GM12878 (cell line): Measurements from ENCODE around the gene KCTD16. TPM values are rescaled to one million over a fixed set of nuclear protein-coding genes. Genes with fewer than 3 reads are reported as not detected.

Experiments used
- ATAC-seq: fragments of 200-7000 bp; cut with Tn5 transposase; 3 replicates; pipeline ENCODE4 v1.9.1; 2020; ENCODE audit warnings: mild to moderate bottlenecking, moderate library complexity
- BruUV-seq: library from RNA; stranded (reverse); fragments of 400-500 nt; replicated peaks from 2 replicates; lab custom pipeline; 2021; lab: Mats Ljungman, UMichigan
- CTCF ChIA-PET: fragments of 300-600 bp; sonication (Branson Sonifier 250); formaldehyde crosslinking; extraction: SDS; loops from one replicate; lab custom pipeline; 2021; ENCODE audit warnings: inconsistent platforms; lab: Yijun Ruan, JAX
- POLR2A ChIA-PET: fragments of 350-600 bp; formaldehyde crosslinking; extraction: SDS; loops from one replicate; lab custom pipeline; 2021; ENCODE audit warnings: inconsistent platforms; lab: Charles Lee
- RAD21 ChIA-PET: fragments of 300-600 bp; sonication (Branson Sonifier 250); formaldehyde crosslinking; loops from one replicate; lab custom pipeline; 2023; ENCODE audit warnings: antibody characterized with exemption; ENCODE audit not compliant: unreplicated experiment; lab: Charles Lee
- SMC1A ChIA-PET: fragments of 300-600 bp; sonication (Branson Sonifier 250); formaldehyde crosslinking; loops from one replicate; lab custom pipeline; 2023; ENCODE audit not compliant: unreplicated experiment, uncharacterized antibody; lab: Charles Lee
- DNase-seq: peaks from one replicate; pipeline ENCODE4 v3.0.0-alpha.2; 2011; ENCODE audit warnings: low read depth, low spot score
- FAIRE-seq: peaks from 3 replicates; lab custom pipeline; 2011; peaks lifted over from hg19 to GRCh38; lab: Jason Lieb, UNC
- H2AFZ ChIP-seq: 2 replicates; pipeline ENCODE4 v1.6.0; 2011; ENCODE audit warnings: low read depth, low read length, control low read depth; ENCODE audit not compliant: control insufficient read depth
- H3K27ac ChIP-seq: 2 replicates; pipeline ENCODE4 v1.5.1; 2011; ENCODE audit warnings: control low read depth; ENCODE audit not compliant: control insufficient read depth, insufficient read depth
- H3K27me3 ChIP-seq, 2 experiments: replicated peaks in 1 of 2; 2 replicates each; pipeline versions ENCODE4 v1.6.0 to v1.6.1; 2011; ENCODE audit warnings: low read length in 1 of 2; ENCODE audit not compliant: control insufficient read depth in 2 of 2, insufficient read depth in 2 of 2
- H3K36me3 ChIP-seq, 2 experiments: 2 replicates each; pipeline ENCODE4 v1.5.1; 2011; ENCODE audit warnings: low read length in 1 of 2; ENCODE audit not compliant: control insufficient read depth in 2 of 2, insufficient read depth in 2 of 2
- H3K4me1 ChIP-seq: 2 replicates; pipeline ENCODE4 v1.6.1; 2011; ENCODE audit warnings: mild to moderate bottlenecking, low read length, moderate library complexity, mixed read lengths; ENCODE audit not compliant: control insufficient read depth, insufficient read depth
- H3K4me2 ChIP-seq: 2 replicates; pipeline ENCODE4 v1.6.0; 2011; ENCODE audit warnings: control low read depth; ENCODE audit not compliant: control insufficient read depth, insufficient read depth
- H3K4me3 ChIP-seq: fragments of 200-600 bp; sonication (generic); 2 replicates; pipeline ENCODE4 v1.5.1; 2016
- H3K79me2 ChIP-seq: 2 replicates; pipeline ENCODE4 v1.6.0; 2011; ENCODE audit warnings: low read length; ENCODE audit not compliant: control insufficient read depth, insufficient read depth
- H3K9ac ChIP-seq: 2 replicates; pipeline ENCODE4 v1.8.0; 2011; ENCODE audit warnings: low read length, control low read depth, mixed read lengths; ENCODE audit not compliant: control insufficient read depth, insufficient read depth
- H3K9me3 ChIP-seq: replicated peaks from 3 replicates; pipeline ENCODE4 v1.5.1; 2011; ENCODE audit warnings: mild to moderate bottlenecking, low read length; ENCODE audit not compliant: control insufficient read depth, insufficient read depth
- H4K20me1 ChIP-seq: 2 replicates; pipeline ENCODE4 v1.6.0; 2011; ENCODE audit not compliant: control insufficient read depth, insufficient read depth
- CTCF ChIP-seq, 3 experiments: IDR thresholded peaks in 2 of 3; conservative IDR thresholded peaks in 1 of 3; 2 replicates each; pipeline ENCODE4 v1.5.1; 2011; ENCODE audit warnings: low read depth in 3 of 3, low read length in 3 of 3, mild to moderate bottlenecking in 3 of 3, control low read depth in 2 of 3, moderate library complexity in 2 of 3, inconsistent platforms in 1 of 3, mixed read lengths in 1 of 3; ENCODE audit not compliant: control insufficient read depth in 2 of 3, insufficient read depth in 1 of 3; ENCODE audit errors: extremely low read depth in 1 of 3
- DPF2 ChIP-seq: fragments of 450-650 bp; IDR thresholded peaks from 2 replicates; pipeline ENCODE4 v1.6.1; 2017; ENCODE audit warnings: mild to moderate bottlenecking
- E2F4 ChIP-seq: IDR thresholded peaks from 2 replicates; pipeline ENCODE4 v1.6.1; 2012; ENCODE audit warnings: low read depth, low read length, improper control_type of control experiment
- EGR1 ChIP-seq, 2 experiments: IDR thresholded peaks; 1 replicate in 1 of 2; 2 replicates in 1 of 2; pipeline ENCODE4 v1.6.1; 2011 to 2012; ENCODE audit warnings: low read depth in 2 of 2, low read length in 2 of 2, borderline replicate concordance in 1 of 2, mild to moderate bottlenecking in 1 of 2, moderate library complexity in 1 of 2
- EP300 ChIP-seq, 2 experiments: fragments of 150-350 bp in 1 of 2; IDR thresholded peaks; 2 replicates each; pipeline ENCODE4 v1.6.1; 2011 to 2012; ENCODE audit warnings: low read depth in 2 of 2, low read length in 2 of 2, borderline replicate concordance in 1 of 2, improper control_type of control experiment in 1 of 2, inconsistent platforms in 1 of 2; ENCODE audit not compliant: control insufficient read depth in 1 of 2
- MTA3 ChIP-seq: IDR thresholded peaks from 2 replicates; pipeline ENCODE4 v1.6.1; 2012; ENCODE audit warnings: low read length, inconsistent platforms, borderline replicate concordance
- PAX8 ChIP-seq: fragments of 450-650 bp; IDR thresholded peaks from 2 replicates; pipeline ENCODE4 v1.6.1; 2017; ENCODE audit warnings: mild to moderate bottlenecking, moderate library complexity
- POLR2A ChIP-seq: IDR thresholded peaks from 2 replicates; pipeline ENCODE4 v1.6.1; 2011; ENCODE audit warnings: low read depth, mild to moderate bottlenecking, low read length
- RAD21 ChIP-seq: IDR thresholded peaks from 2 replicates; pipeline ENCODE4 v1.6.1; 2011; ENCODE audit warnings: mild to moderate bottlenecking, low read depth, low read length, moderate library complexity; ENCODE audit not compliant: insufficient read depth
- TCF12 ChIP-seq: IDR thresholded peaks from 2 replicates; pipeline ENCODE4 v1.6.1; 2011; ENCODE audit warnings: low read depth, mild to moderate bottlenecking, low read length
- ZBTB40 ChIP-seq: fragments of 450-650 bp; IDR thresholded peaks from 2 replicates; pipeline ENCODE4 v1.6.1; 2016; ENCODE audit warnings: mild to moderate bottlenecking, moderate library complexity, borderline replicate concordance
- WGBS: methylation state at CpG from one replicate; pipeline ENCODE4 v1.1.6; 2016; ENCODE audit warnings: low lambda C conversion rate; ENCODE audit not compliant: insufficient replicate concordance, insufficient coverage; ENCODE audit errors: missing lambda C conversion rate; 5-methylcytosine and 5-hydroxymethylcytosine counted together
- in situ Hi-C: fragments of 300-500 bp; cut with MboI; formaldehyde crosslinking; loops from 9 replicates; pipeline ENCODE4 v1.14.3; 2018; ENCODE audit warnings: mixed read lengths
- intact Hi-C: fragments of 100-400 bp; cut with micrococcal nuclease; formaldehyde crosslinking; loops from one replicate; pipeline ENCODE4 v1.14.2; 2022; ENCODE audit not compliant: unreplicated experiment
- polyA plus RNA-seq, 11 experiments: library from polyadenylated mRNA; depleted of rRNA in 4 of 11; unstranded in 6 of 11; stranded (reverse) in 5 of 11; fragments of >200 nt; fragmentation: Nextera tagmentation in 4 of 11; fragmentation: Illumina TruSeq in 1 of 11; extraction: Ambion mirVana in 4 of 11; extraction: Trizol in 1 of 11; gene quantifications; 1 replicate in 1 of 11; 2 replicates in 10 of 11; pipeline versions ENCODE4 v1.2.1 to v1.2.3, GENCODE V29; 2011 to 2016; ENCODE audit warnings: inconsistent platforms in 2 of 11, missing spikeins in 2 of 11, low read depth in 1 of 11
- total RNA-seq, 4 experiments: library from RNA; depleted of rRNA in 3 of 4; stranded (reverse); fragments of >200 nt in 3 of 4; fragmentation: Illumina TruSeq in 1 of 4; extraction: Trizol in 1 of 4; gene quantifications; 2 replicates each; pipeline versions ENCODE4 v1.2.1 to v1.2.3, GENCODE V29; 2013 to 2021

Gene KCTD16
- total and polyA plus RNA-seq, 10 of the 15 experiments (the other 5 are each of a cell fraction or from before 2014, with no cell fraction given): 0.03 to 0.10 (median 0.06) TPM; not detected in 3

GRCh38 chr5:144487207-144487606 is 316.5 kb downstream of the KCTD16 start:
- no peak overlapping the region for H3K27ac ChIP-seq
- DNase-seq: no peak
- no peak overlapping the region for H2AFZ ChIP-seq
- RAD21 ChIA-PET: no interaction called here
- in situ Hi-C loops (no loop called here), intact Hi-C loops (no loop called here)
- H4K20me1 ChIP-seq: no peaks in the 10 kb centered on the region
- no peaks in the 10 kb centered on the region for H3K4me1 ChIP-seq
- no peak for ATAC-seq
- SMC1A ChIA-PET: no interaction called here
- WGBS: 82% methylated on average over 1 of the region's 1 CpG
- no peaks in the 10 kb centered on the region for H3K9me3 ChIP-seq
- CTCF ChIA-PET: interaction anchor here (2.4 kb wide), 1 partner anchor 751 kb away, joined by 7 read pairs; no protein-coding TSS in a partner anchor
- no peak overlapping the region for H3K4me3 ChIP-seq
- no peak overlapping the region for H3K9ac ChIP-seq
- H3K27me3 ChIP-seq: no peaks in the 10 kb centered on the region
- POLR2A ChIA-PET: no interaction called here
- no peaks in the 10 kb centered on the region for H3K79me2 ChIP-seq
- BruUV-seq: no TSS peak
- H3K4me2 ChIP-seq: no peak overlapping the region
- H3K36me3 ChIP-seq: no peaks in the 10 kb centered on the region
- no peak for FAIRE-seq
- peak in 1 of 3 experiments; percentile 22; a peak in 2 of 6 replicates for TF ChIP-seq CTCF (IDR thresholded peaks at IDR 0.05 in 2 of 3, conservative IDR thresholded peaks at IDR 0.05 in 1 of 3; ENCODE audit: control insufficient read depth in 2 of 3, extremely low read depth in 1 of 3, insufficient read depth in 1 of 3, low read depth in 3 of 3, low read length in 3 of 3)
- no peak for TF ChIP-seq DPF2
- TF ChIP-seq POLR2A: no peak
- no peak for TF ChIP-seq PAX8
- no peak for TF ChIP-seq TCF12
- no peak for TF ChIP-seq EP300 (IDR thresholded peaks at IDR 0.05; ENCODE audit: borderline replicate concordance in 1 of 2, control insufficient read depth in 1 of 2, low read depth in 2 of 2, low read length in 2 of 2)
- no peak for TF ChIP-seq E2F4
- TF ChIP-seq RAD21: peak; percentile 51
- no peak for TF ChIP-seq MTA3
- no peak for TF ChIP-seq ZBTB40
- TF ChIP-seq EGR1 (IDR thresholded peaks at IDR 0.05; ENCODE audit: borderline replicate concordance in 1 of 2, low read depth in 2 of 2, low read length in 2 of 2): no peak
